Measurements from ENCODE around the gene PPP2R2C. TPM values are rescaled to one million over a fixed set of nuclear protein-coding genes. Genes with fewer than 3 reads are reported as not detected.

The PPP2R2C gene
- polyA plus RNA-seq, 1 donor from 2014 or later, result 34.4 TPM

DNA sequence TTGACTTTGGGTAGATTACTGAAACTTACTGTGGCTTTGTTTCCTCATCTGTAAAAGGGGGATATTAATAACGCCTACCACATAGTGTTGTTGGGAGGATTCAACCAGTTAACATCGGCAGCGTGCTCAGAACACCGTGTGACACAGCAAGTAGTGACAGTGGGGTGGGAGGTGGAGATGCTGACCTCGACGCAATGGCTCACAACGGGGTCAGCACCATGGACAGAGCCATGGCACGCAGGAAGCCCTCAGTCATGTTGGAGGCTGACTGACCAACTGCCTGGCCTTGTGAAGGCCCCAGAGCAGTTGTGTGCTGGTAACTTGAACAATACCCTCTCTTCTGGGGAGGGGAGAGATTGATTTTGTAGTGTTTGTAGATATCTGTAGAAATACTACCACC is 109.5 kb downstream of the PPP2R2C start:
- H3K9ac ChIP-seq (ENCODE audit: low read length), result no peak overlapping the region

DNA sequence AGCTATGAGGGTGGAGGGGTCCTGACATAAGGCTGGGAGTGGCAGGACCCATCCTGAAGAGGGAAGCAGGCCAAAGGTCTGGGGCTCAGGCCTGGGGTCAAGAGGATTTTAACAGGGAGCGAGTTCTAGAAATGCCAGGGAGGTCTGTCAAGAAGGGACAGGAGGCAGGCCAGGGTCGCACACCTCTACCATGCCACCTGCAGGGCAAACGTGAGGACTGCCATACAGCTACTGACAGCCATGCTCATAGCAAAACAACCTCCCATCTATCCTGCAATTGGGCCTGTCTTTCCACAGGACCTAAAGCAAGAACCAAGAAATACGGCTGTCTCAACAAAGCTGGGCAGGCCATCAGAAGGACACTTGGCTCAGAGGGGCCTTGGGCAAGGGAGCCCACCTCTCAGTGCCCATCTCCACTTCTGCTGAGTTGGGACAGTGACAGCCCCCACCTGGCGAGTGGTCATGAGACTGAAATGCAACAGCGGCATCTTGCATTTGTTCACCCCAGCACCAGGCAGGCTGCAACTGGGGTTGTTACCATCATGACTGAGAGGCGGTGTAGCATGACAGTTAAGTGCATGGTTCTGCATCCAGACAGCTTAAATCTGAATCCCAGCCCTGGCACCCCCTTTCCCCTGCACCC is 110.0 kb downstream of the PPP2R2C start:
- Histone ChIP-seq H3K4me2 (ENCODE audit: low read length) (no peak overlapping the region), H3K27ac (ENCODE audit: low read length) (peak overlapping the region; percentile 94), H4K20me1 (ENCODE audit: insufficient read depth) (no peaks in the 10 kb centered on the region), H3F3A (ENCODE audit: insufficient read depth, low read length, poor library complexity, severe bottlenecking) (no peaks in the 10 kb centered on the region), H2AFZ (ENCODE audit: low read depth, low read length) (no peak overlapping the region), H3K79me2 (replicated peaks; ENCODE audit: insufficient read depth, low read length) (no peaks in the 10 kb centered on the region), H3K9ac (ENCODE audit: low read length) (peak overlapping the region; percentile 11), H3K4me3 (ENCODE audit: low read length) (no peak overlapping the region), H3K9me3 (ENCODE audit: low read length) (no peaks in the 10 kb centered on the region), H3K36me3 (ENCODE audit: insufficient read depth, low read length) (no peaks in the 10 kb centered on the region), H3K9me2 (ENCODE audit: insufficient read depth, low read length) (no peaks in the 10 kb centered on the region), H3K27me3 (ENCODE audit: insufficient read depth, low read depth, low read length) (no peaks in the 10 kb centered on the region)
- TF ChIP-seq EZH2 (IDR thresholded peaks at IDR 0.05; ENCODE audit: borderline replicate concordance, insufficient read depth, low read length, poor library complexity, severe bottlenecking), result no peak
- TF ChIP-seq, protein P1, sequence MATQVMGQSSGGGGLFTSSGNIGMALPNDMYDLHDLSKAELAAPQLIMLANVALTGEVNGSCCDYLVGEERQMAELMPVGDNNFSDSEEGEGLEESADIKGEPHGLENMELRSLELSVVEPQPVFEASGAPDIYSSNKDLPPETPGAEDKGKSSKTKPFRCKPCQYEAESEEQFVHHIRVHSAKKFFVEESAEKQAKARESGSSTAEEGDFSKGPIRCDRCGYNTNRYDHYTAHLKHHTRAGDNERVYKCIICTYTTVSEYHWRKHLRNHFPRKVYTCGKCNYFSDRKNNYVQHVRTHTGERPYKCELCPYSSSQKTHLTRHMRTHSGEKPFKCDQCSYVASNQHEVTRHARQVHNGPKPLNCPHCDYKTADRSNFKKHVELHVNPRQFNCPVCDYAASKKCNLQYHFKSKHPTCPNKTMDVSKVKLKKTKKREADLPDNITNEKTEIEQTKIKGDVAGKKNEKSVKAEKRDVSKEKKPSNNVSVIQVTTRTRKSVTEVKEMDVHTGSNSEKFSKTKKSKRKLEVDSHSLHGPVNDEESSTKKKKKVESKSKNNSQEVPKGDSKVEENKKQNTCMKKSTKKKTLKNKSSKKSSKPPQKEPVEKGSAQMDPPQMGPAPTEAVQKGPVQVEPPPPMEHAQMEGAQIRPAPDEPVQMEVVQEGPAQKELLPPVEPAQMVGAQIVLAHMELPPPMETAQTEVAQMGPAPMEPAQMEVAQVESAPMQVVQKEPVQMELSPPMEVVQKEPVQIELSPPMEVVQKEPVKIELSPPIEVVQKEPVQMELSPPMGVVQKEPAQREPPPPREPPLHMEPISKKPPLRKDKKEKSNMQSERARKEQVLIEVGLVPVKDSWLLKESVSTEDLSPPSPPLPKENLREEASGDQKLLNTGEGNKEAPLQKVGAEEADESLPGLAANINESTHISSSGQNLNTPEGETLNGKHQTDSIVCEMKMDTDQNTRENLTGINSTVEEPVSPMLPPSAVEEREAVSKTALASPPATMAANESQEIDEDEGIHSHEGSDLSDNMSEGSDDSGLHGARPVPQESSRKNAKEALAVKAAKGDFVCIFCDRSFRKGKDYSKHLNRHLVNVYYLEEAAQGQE (IDR thresholded peaks at IDR 0.05; ENCODE audit: borderline replicate concordance), result no peak
- TF ChIP-seq SMC3 (conservative IDR thresholded peaks at IDR 0.05; ENCODE audit: poor library complexity), result peak; percentile 31
- no peak for TF ChIP-seq RAD21 (conservative IDR thresholded peaks at IDR 0.05)
- no peak for TF ChIP-seq MXI1 (conservative IDR thresholded peaks at IDR 0.05; ENCODE audit: poor library complexity, severe bottlenecking)
- no peak for TF ChIP-seq EP300 (conservative IDR thresholded peaks at IDR 0.05; ENCODE audit: poor library complexity, severe bottlenecking)
- no peak for TF ChIP-seq POLR2AphosphoS5 (IDR thresholded peaks at IDR 0.05)
- TF ChIP-seq, protein P2, sequence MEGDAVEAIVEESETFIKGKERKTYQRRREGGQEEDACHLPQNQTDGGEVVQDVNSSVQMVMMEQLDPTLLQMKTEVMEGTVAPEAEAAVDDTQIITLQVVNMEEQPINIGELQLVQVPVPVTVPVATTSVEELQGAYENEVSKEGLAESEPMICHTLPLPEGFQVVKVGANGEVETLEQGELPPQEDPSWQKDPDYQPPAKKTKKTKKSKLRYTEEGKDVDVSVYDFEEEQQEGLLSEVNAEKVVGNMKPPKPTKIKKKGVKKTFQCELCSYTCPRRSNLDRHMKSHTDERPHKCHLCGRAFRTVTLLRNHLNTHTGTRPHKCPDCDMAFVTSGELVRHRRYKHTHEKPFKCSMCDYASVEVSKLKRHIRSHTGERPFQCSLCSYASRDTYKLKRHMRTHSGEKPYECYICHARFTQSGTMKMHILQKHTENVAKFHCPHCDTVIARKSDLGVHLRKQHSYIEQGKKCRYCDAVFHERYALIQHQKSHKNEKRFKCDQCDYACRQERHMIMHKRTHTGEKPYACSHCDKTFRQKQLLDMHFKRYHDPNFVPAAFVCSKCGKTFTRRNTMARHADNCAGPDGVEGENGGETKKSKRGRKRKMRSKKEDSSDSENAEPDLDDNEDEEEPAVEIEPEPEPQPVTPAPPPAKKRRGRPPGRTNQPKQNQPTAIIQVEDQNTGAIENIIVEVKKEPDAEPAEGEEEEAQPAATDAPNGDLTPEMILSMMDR (IDR thresholded peaks at IDR 0.05; ENCODE audit: poor library complexity, severe bottlenecking), result peak; percentile 40
- TF ChIP-seq TAF1 (IDR thresholded peaks at IDR 0.05; ENCODE audit: low read depth), result no peak

More for the DNA sequence above, 109.5 kb downstream of the PPP2R2C start:
- Histone ChIP-seq H3K36me3 (ENCODE audit: insufficient read depth, low read length) (no peaks in the 10 kb centered on the region), H3F3A (ENCODE audit: insufficient read depth, low read length, poor library complexity, severe bottlenecking) (no peaks in the 10 kb centered on the region), H3K9me3 (ENCODE audit: low read length) (no peaks in the 10 kb centered on the region), H3K27ac (ENCODE audit: low read length) (no peak overlapping the region), H3K4me2 (ENCODE audit: low read length) (no peak overlapping the region), H3K27me3 (ENCODE audit: insufficient read depth, low read depth, low read length) (no peaks in the 10 kb centered on the region), H3K79me2 (replicated peaks; ENCODE audit: insufficient read depth, low read length) (no peaks in the 10 kb centered on the region), H3K4me3 (ENCODE audit: low read length) (no peak overlapping the region), H4K20me1 (ENCODE audit: insufficient read depth) (no peaks in the 10 kb centered on the region), H3K9me2 (ENCODE audit: insufficient read depth, low read length) (no peaks in the 10 kb centered on the region), H2AFZ (ENCODE audit: low read depth, low read length) (no peak overlapping the region)
- TF ChIP-seq, protein P2 (IDR thresholded peaks at IDR 0.05; ENCODE audit: poor library complexity, severe bottlenecking), result no peak
- TF ChIP-seq, protein P1 (IDR thresholded peaks at IDR 0.05; ENCODE audit: borderline replicate concordance), result no peak
- TF ChIP-seq RAD21 (conservative IDR thresholded peaks at IDR 0.05), result no peak
- TF ChIP-seq SMC3 (conservative IDR thresholded peaks at IDR 0.05; ENCODE audit: poor library complexity), result no peak
- TF ChIP-seq TAF1 (IDR thresholded peaks at IDR 0.05; ENCODE audit: low read depth), result no peak
- no peak for TF ChIP-seq POLR2AphosphoS5 (IDR thresholded peaks at IDR 0.05)
- no peak for TF ChIP-seq EP300 (conservative IDR thresholded peaks at IDR 0.05; ENCODE audit: poor library complexity, severe bottlenecking)
- TF ChIP-seq MXI1 (conservative IDR thresholded peaks at IDR 0.05; ENCODE audit: poor library complexity, severe bottlenecking), result no peak
- TF ChIP-seq EZH2 (IDR thresholded peaks at IDR 0.05; ENCODE audit: borderline replicate concordance, insufficient read depth, low read length, poor library complexity, severe bottlenecking), result no peak
